Uterus (tissue), 2 donors: Measurements from ENCODE around the gene DENND1A.

Experiments
- CTCF ChIP-seq, 4 experiments: fragments of 200-600 bp in 2 of 4; fragments of 450-650 bp in 2 of 4; sonication (generic) in 2 of 4; IDR thresholded peaks; one replicate each; pipeline ENCODE4 v1.5.1; 2016 to 2019; ENCODE audit warnings: antibody characterized with exemption in 4 of 4, mild to moderate bottlenecking in 2 of 4, moderate library complexity in 1 of 4
- POLR2A ChIP-seq, 2 donors: fragments of 450-650 bp; IDR thresholded peaks; one replicate each; pipeline ENCODE4 v1.6.1; 2016; ENCODE audit warnings: antibody characterized with exemption in 2 of 2, mild to moderate bottlenecking in 1 of 2, moderate library complexity in 1 of 2

- no peak for TF ChIP-seq CTCF (IDR thresholded peaks at IDR 0.05)
- no peak for TF ChIP-seq POLR2A (IDR thresholded peaks at IDR 0.05)
These were observed 290.2 kb downstream of the DENND1A start for GRCh38 chr9:123639743-123640142.
